ENCODE results near the gene ZCCHC2. TPM values are rescaled to one million over a fixed set of nuclear protein-coding genes. Genes with fewer than 3 reads are reported as not detected.

The ZCCHC2 gene
- total and polyA plus RNA-seq, 12 donors = 4.7 to 53.3 (median 18.0) TPM

DNA sequence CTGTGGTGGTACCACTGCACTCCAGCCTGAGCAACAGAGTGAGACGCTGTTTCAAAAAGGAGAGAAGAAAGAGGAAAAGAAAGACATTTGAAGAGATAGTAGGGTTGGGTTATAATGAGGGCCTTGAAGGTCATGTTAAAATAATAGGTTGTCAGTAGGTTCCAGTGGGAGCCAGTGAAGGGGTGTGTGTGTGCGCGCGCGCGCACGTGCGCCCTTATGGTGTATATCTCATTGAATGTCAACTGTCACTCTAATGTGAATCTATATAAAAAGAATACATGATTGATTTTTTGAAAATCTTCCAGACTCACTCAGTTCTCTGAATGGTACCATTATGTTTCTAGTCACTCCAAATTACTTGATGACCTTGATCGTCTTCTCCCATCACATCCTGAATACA, 9.1 kb downstream of the ZCCHC2 start:
- peaks cover 12 to 43% of the 10 kb centered on the region in 2 donors for H3K4me1 ChIP-seq (replicated peaks in 1 of 2)
- no peak for TF ChIP-seq POLR2A (IDR thresholded peaks at IDR 0.05)
- TF ChIP-seq, protein P1, sequence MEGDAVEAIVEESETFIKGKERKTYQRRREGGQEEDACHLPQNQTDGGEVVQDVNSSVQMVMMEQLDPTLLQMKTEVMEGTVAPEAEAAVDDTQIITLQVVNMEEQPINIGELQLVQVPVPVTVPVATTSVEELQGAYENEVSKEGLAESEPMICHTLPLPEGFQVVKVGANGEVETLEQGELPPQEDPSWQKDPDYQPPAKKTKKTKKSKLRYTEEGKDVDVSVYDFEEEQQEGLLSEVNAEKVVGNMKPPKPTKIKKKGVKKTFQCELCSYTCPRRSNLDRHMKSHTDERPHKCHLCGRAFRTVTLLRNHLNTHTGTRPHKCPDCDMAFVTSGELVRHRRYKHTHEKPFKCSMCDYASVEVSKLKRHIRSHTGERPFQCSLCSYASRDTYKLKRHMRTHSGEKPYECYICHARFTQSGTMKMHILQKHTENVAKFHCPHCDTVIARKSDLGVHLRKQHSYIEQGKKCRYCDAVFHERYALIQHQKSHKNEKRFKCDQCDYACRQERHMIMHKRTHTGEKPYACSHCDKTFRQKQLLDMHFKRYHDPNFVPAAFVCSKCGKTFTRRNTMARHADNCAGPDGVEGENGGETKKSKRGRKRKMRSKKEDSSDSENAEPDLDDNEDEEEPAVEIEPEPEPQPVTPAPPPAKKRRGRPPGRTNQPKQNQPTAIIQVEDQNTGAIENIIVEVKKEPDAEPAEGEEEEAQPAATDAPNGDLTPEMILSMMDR (IDR thresholded peaks at IDR 0.05) = no peak
- no peak overlapping the region for H3K27ac ChIP-seq
- WGBS, 4 donors = 96 to 97% (median 97%) methylated on average over 9 of the region's 9 CpGs
- no peaks in the 10 kb centered on the region for H3K9me3 ChIP-seq (replicated peaks in 1 of 3)
- no peak overlapping the region for H3K4me3 ChIP-seq
- DNase-seq = no peak
- intact Hi-C loops (cut with DNase I) = no loop called here
- H3K36me3 ChIP-seq (replicated peaks in 1 of 2) = no peaks in the 10 kb centered on the region
- H3K27me3 ChIP-seq = no peaks in the 10 kb centered on the region

DNA sequence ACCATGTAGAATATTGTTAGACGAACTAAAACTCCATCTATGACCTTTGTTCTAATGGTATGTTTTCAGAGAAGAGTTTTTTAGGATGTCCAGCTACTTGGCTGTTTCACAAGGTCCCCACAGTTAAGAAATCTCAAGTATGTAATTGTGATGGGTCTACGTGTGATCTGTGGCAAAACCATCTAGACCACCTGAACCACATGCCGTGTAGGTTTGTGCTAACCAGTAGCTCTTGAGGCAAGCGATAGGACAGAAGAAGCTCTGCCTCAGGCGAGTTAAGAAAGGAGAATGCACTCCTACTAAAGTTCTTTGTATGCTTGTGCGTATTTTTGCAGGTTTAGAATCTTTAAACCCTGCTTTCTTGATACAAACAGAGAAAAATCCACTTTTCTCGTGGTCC, 13.2 kb downstream of the ZCCHC2 start:
- no peak for TF ChIP-seq POLR2A (IDR thresholded peaks at IDR 0.05)
- TF ChIP-seq, protein P1 (IDR thresholded peaks at IDR 0.05) = no peak

DNA sequence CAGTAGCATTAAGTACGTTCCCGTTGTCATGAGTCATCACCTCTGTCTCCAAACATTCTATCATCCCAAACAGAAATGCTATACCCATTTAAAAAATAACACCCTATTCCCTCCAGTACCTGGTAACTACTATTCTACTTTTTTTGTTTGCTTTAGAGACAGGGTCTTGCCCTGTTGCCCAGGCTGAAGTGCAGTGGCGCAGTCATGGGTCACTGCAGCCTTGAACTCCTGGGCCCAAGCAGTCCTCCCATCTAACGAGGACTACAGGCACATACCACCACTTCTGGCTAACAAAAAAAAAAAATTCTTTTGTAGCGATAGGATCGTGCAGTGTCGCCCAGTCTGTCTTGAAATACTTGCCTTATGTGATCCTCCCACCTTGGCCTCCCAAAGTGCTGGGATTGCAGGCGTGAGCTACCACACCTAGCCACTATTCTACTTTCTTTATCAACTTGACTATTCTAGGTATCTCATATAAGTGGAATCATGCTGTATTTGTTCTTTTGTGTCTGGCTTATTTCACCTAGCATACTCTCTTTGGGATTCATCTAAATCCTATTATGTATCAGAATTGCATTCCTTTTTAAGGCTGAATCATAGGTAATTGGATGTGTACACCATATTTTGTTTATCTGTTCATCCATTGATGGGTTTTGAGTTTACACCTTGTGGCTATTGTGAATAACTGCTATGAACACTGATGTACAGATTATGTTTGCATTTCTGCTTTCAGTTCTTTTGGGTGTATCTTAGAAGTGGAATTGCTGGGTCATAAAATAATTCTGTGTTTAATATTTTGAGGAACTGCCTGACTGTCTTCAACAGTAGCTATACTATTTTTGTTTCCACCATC, 14.4 kb downstream of the ZCCHC2 start:
- no peaks in the 10 kb centered on the region for H3K36me3 ChIP-seq (replicated peaks in 1 of 2)
- peaks cover 4 to 24% of the 10 kb centered on the region in 2 donors for H3K4me1 ChIP-seq (replicated peaks in 1 of 2)
- TF ChIP-seq, protein P1 (IDR thresholded peaks at IDR 0.05) = no peak
- TF ChIP-seq POLR2A (IDR thresholded peaks at IDR 0.05) = no peak
- WGBS, 4 donors = 93 to 97% (median 94%) methylated on average over 8 of the region's 8 CpGs
- no peak overlapping the region for H3K4me3 ChIP-seq
- DNase-seq = no peak
- no peak overlapping the region for H3K27ac ChIP-seq
- intact Hi-C loops (cut with DNase I) = no loop called here
- no peaks in the 10 kb centered on the region for H3K9me3 ChIP-seq (replicated peaks in 1 of 3)
- H3K27me3 ChIP-seq = no peaks in the 10 kb centered on the region

More for the DNA sequence above, 13.2 kb downstream of the ZCCHC2 start:
- no peak overlapping the region for H3K4me3 ChIP-seq
- no peak overlapping the region for H3K27ac ChIP-seq
- peaks cover 4 to 29% of the 10 kb centered on the region in 2 donors for H3K4me1 ChIP-seq (replicated peaks in 1 of 2)
- H3K27me3 ChIP-seq = no peaks in the 10 kb centered on the region
- H3K36me3 ChIP-seq (replicated peaks in 1 of 2) = no peaks in the 10 kb centered on the region
- intact Hi-C loops (cut with DNase I) = no loop called here
- no peak for DNase-seq
- no peaks in the 10 kb centered on the region for H3K9me3 ChIP-seq (replicated peaks in 1 of 3)
- 90 to 98% (median 95%) methylated on average over 7 of the region's 7 CpGs for WGBS, 4 donors

DNA sequence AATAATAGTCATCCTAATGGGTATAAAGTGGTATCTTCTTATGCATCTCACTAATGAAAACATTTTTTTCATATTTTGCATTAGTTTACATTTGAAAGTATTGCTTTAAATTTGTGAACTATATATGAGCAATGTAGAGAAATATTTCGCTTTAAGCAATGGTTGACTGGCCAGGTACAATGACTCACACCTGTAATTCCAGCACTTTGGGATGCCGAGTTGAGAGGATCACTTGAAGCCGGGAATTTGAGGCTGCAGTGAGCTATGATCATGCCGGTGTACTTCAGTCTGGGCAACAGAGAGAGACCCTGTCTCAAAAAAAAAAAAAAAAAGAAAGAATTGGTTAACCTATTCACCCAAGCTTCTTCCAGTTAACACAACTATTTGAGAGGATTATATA, 15.1 kb downstream of the ZCCHC2 start:
- DNase-seq = no peak
- intact Hi-C loops (cut with DNase I) = no loop called here
- peaks cover 4 to 24% of the 10 kb centered on the region in 2 donors for H3K4me1 ChIP-seq (replicated peaks in 1 of 2)
- H3K9me3 ChIP-seq (replicated peaks in 1 of 3) = no peaks in the 10 kb centered on the region
- TF ChIP-seq, protein P1 (IDR thresholded peaks at IDR 0.05) = no peak
- no peak for TF ChIP-seq POLR2A (IDR thresholded peaks at IDR 0.05)
- no peaks in the 10 kb centered on the region for H3K27me3 ChIP-seq
- H3K36me3 ChIP-seq (replicated peaks in 1 of 2) = peaks cover 0 to 6% of the 10 kb centered on the region in 2 donors
- H3K4me3 ChIP-seq = no peak overlapping the region
- no peak overlapping the region for H3K27ac ChIP-seq
- WGBS, 4 donors = 90 to 100% (median 95%) methylated on average over 4 of the region's 4 CpGs
